Forelimb muscle (tissue), 1 donor: ENCODE measurements around the gene ARHGAP26. TPM values are rescaled to one million over a fixed set of nuclear protein-coding genes. Genes with fewer than 3 reads are reported as not detected.
"Not testable (repeated sequence)": the region's sequence is repeated elsewhere in the genome, so short reads cannot be mapped to it uniquely, and the experiment has no call there.

Experiments used
- DNase-seq: peaks from one replicate; pipeline ENCODE4 v3.0.0-alpha.2; 2013; ENCODE audit warnings: low read depth
- polyA plus RNA-seq: library from polyadenylated mRNA; unstranded; fragments of 120-200 nt; gene quantifications from one replicate; pipeline ENCODE4 v1.2.1, GENCODE V29; 2013; ENCODE audit not compliant: insufficient read length

The ARHGAP26 gene
- polyA plus RNA-seq, 1 donor, result 11.9 TPM

DNA sequence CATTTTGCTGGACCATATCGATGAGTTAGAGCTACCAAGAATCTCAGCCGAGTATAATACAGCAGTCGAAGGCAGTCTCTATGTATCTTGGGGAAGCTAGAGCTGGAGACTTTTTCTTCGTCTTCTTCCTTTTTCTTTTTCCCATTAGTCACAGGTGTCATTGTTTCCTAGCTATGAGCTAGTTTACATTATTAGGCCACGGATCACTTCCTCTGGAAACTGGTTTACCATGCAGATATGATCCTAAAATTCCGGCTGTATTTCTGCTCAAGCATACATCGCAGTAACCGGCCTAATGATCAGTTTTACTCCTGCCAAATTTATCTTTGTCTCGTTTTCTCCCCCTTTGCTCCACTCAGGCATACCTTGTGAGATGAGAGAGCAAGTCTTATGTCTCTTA is 312.8 kb downstream of the ARHGAP26 start:
- DNase-seq, result no peak

DNA sequence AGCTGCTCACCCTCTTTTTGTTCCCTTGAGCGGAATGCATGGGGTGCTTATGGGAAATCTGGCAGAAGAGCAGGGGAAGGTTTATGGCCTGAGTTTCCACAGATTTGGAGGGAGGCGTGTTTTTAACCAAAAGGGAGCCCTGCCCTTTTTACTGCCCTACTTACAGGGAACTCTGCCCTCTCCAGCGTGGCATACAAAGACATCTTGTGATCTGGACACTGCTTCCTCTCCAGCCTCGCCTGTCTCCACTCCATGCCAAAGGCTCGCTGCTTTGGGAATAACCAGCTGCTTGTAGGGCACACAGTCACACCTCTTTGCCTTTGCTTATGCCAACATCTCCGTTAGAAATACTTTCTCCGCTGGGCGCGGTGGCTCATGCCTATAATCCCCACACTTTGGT is 314.2 kb downstream of the ARHGAP26 start:
- DNase-seq, result no peak

DNA sequence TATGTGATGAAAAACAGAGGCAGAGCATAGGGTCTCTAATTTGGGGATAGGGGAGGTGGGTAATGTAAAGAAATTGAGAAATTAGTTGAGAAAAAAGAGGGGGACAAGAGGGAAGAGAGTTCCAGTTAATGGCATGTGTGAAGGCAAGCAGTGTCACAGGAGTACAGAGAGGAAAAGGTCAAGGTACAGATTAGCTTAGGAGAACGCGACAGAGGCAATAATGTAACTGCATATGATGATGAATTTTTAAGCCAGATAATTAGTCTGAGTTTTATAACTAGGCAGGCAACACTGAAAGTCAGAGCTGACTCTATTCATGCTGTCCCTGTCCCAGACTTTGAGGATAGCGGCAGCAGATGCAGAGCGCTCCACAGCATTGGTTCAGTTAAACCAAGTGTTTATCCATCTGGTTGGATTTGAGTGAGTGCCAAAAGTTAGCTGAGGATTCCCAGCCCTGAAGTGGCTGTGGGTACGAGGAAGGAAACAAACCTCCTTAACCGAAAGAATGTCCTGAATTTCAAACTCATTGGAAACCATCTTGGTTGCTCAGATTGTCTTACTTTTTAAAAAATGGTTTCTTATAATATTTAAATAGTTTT is 315.2 kb downstream of the ARHGAP26 start:
- no peak for DNase-seq

GRCh38 chr5:143086546-143086907 is 316.4 kb downstream of the ARHGAP26 start:
- no peak for DNase-seq

- no peak for DNase-seq
Observed at GRCh38 chr5:143086908-143087637, 316.9 kb downstream of the ARHGAP26 start.

GRCh38 chr5:143088702-143089101 is 318.5 kb downstream of the ARHGAP26 start:
- not testable (repeated sequence) for DNase-seq

DNA sequence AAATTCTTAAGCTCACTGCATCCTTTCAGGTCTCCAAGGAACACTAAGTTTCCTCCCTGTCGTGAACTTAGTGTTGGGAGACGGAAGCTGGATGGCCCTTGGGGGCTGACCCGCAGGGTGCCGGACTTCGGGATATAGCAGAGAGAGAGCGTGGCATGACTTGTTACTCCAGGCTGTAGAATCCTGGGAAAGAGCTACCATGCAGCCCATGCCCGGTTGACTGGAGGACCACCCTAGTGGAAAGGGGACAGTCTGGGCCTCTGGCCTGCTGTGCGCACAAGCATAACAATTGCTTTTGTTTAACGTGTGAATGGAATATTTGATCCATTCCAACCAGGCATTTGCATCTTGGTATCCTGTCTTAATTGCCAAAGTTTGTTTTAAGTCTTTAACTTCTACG is 319.9 kb downstream of the ARHGAP26 start:
- DNase-seq, result not testable (repeated sequence)

GRCh38 chr5:143092711-143093451 is 322.7 kb downstream of the ARHGAP26 start:
- not testable (repeated sequence) for DNase-seq

DNA sequence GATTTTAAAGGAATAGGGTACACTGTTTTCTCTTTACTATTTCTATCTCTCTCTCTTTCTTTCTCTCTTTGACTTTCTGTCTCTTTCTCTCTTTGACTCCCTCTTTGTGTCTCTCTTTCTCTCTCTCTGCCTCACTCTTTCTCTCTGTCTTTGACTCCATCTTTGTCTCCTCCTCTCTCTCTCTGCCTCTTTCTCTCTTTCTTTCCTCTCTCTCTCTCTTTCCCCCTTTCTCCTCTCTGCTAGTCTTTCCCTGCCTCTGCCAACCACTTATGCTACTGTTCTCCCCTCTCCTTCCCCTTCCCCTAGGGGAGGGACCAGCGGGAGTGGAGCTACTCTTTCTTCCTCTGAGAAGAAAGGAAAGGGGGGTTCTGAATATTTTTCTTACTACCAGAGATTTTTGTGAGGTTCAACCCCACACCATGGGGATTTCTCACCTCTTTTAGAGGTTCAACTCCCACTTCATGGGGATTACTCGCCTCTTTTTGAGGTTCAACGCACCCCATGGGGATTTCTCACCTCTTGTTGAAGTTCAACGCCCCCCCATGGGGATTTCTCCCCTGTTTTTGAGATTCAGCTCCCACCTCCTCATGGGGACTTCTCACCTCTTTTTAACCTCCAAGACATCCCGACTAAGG is 323.4 kb downstream of the ARHGAP26 start:
- no peak for DNase-seq

GRCh38 chr5:143094087-143094521 is 323.9 kb downstream of the ARHGAP26 start:
- no peak for DNase-seq

DNA sequence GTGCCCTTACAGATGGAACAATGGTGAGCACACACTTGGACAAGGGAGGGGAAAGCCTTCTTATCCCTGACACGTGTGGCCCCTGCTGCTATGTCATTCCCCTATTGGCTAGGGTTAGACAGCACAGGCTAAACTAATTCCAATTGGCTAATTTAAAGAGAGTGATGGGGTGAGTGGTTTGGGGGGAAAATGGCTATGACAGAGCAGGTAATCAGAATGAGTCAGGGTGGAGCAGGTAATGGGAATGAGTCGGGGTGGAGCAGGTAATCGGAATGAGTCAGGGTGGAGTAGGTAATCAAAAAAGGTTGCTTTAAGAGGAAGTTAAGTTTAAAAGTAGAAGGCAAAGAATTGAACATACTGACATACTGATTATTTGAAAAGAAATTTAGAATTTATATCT is 324.4 kb downstream of the ARHGAP26 start:
- not testable (repeated sequence) for DNase-seq

GRCh38 chr5:143101121-143101520 is 330.9 kb downstream of the ARHGAP26 start:
- DNase-seq, result no peak

DNA sequence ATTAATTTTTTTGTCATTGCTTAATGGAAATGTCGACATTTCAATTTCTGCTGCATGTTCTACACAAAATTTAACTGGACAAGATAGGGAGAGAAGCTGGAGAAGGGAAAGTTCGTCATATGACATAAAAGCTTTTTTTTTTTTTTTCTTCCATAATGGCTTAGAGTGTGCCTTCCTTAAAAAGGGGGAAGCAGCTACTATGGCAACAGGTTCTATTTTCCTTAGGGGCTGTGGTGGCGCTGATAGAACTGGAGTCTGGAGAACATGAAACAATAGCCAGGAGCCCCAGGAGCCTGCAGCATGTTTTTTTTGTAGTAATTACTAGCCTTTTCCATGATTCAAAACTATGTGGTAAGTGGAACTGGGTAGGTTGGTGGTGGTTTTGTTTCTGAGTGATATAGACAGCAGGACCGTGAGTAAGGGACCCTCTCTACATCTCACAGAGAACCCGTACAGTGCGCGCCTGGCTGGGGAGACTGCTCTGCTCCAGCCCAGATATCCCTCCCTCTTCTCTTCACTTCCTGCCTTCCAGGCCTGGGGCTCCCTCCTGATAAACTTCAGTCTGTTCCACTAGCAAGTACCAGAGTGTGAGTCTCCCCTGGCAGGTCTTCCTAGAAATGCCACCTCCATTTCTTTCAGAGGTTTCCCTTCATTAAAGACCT is 331.7 kb downstream of the ARHGAP26 start:
- DNase-seq, result no peak

DNA sequence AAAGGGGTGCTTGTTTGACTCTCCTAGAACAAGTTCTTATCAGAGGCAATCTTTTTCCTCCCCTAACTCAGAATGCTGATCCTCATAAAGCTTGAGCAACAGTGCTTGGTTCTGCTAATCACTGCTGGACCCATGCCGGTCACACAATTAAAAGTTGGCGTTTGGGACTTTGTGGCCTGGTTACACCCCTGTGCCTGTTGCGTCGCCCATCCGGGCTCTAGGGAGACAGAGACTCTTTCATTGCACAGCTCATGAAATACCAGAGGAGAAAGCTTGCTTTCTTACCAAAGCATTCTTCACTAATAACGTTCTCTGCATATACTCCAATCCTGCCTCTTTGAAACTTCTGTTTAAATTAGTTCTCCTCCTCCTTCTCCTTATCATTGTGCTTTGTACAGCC is 332.2 kb downstream of the ARHGAP26 start:
- no peak for DNase-seq

GRCh38 chr5:143105216-143105905 is 335.2 kb downstream of the ARHGAP26 start:
- no peak for DNase-seq

DNA sequence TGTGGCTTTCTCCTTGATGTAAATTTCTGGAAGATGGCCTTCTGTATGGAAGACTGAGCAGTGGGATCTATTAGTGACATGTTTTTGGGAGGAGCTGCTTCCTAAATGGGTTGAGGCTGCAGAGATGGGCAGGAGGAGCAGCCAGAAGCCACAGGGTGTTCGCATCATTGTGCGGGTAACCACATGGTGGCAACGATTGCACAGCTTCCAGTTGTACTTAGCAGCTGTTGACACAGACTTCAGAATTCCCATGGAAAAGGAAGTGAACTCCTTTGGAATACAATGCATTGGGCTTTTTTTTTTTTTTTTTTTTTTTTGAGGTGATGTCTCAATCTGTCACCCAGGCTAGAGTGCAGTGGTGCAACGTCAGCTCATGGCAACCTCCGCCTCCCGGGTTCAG is 336.0 kb downstream of the ARHGAP26 start:
- DNase-seq, result no peak

GRCh38 chr5:143108498-143109128 is 338.4 kb downstream of the ARHGAP26 start:
- DNase-seq, result no peak

DNA sequence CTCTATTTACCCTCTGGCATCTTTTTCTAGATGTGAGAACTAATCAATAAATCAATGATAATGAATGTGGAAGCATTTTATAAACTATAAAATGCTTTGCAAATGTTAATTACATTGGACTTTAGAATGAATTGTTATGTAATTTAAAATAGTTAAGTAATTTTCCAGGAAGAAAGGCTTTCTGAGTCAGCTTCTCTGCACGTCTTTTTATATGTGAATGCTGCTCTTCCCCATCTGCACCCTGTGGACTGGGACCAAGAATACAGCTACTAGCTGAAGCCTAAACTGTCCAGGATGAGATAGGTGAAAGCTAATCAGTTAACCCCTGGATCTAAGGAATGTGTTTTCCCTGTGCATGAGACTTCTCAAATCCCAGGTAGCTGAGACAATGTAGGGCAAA is 340.4 kb downstream of the ARHGAP26 start:
- no peak for DNase-seq

GRCh38 chr5:143111799-143112198 is 341.6 kb downstream of the ARHGAP26 start:
- DNase-seq, result no peak

- no peak for DNase-seq
Observed at GRCh38 chr5:143113461-143113860, 343.3 kb downstream of the ARHGAP26 start.

GRCh38 chr5:143114481-143114880 is 344.3 kb downstream of the ARHGAP26 start:
- no peak for DNase-seq
